ENCODE measurements around the gene TMEM271.

Gene TMEM271

GRCh38 chr4:532588-533317 is 43.3 kb downstream of the TMEM271 start:
- no peak for DNase-seq

GRCh38 chr4:531721-532565 is 44.2 kb downstream of the TMEM271 start:
- no peak for DNase-seq

DNA sequence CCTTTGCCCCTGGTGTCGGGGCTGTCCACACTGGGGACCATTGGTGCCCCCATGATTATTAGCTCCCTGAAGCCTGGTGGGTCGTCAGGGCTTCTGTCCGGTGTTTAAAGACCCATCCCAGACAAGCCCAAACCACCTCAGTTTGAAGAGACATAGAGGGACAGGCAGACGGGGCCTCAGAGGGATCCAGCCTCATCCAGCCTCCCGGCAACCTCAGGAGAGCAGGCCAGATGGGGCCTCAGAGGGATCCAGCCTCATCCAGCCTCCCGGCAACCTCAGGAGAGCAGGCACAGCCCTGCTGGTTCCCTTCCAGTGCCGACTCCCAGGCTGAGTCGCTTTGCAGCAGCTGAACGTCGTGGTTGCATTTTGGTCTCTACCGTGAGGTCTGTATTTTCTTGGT is 45.0 kb downstream of the TMEM271 start:
- no peak for DNase-seq

DNA sequence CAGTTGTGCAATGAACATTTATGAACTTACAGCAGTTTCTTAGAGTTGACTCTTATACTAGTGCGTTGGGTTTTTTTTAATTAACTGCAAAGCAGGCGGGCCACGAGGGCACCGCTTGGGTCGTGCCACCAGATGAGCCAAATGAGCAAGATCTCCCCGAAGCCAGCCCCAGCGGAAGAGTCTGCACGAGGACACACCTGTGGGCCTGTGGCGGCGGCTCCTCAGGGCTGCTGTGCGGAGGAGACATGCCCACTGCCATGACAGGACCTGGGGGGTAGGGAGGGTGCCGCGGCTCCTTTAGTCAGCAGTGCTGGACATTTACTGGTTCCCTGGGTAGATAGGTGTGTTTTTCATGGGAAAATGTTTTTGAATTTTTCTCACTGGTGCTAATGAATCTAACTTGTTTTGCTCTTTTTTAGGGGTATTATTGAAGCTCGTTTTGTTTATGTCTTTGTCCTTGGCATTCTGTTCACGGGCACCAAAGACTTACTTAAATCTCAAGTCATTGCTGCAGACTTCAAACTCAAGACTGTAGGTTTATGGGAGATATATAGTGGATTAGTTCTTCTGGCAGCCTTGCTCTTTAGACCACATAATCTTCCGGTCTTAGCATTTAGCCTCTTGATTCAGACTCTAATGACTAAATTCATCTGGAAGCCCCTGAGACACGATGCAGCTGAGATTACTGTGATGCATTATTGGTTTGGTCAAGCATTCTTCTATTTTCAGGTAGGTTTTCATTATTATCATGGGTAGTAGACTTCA is 45.9 kb downstream of the TMEM271 start:
- DNase-seq = no peak

GRCh38 chr4:529563-529962 is 46.5 kb downstream of the TMEM271 start:
- no peak for DNase-seq

DNA sequence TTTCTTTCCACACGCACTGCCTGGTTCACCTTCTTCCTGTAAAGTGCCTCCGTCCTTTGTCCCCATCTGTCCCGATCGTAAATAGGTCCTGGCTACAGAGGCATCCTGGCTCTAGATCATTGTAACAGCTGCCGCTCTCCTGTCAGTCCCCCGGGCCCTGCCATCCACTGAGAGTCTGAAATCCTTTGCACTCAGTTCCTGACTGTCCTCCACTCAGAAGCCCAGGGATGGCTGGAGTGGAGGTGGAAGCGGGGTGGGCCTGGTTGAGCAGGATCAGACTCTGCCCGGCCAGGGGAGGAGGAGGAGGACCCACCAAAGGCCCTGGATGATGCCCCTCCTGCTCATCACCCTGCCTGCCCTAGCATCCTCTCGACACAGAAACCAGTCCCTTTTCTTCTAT is 47.3 kb downstream of the TMEM271 start:
- DNase-seq = no peak

- DNase-seq = no peak
Observed at GRCh38 chr4:528296-528695, 47.8 kb downstream of the TMEM271 start.

- DNase-seq = no peak
Observed at GRCh38 chr4:526971-527460, 49.1 kb downstream of the TMEM271 start.

- no peak for DNase-seq
Observed at GRCh38 chr4:526189-526909, 49.7 kb downstream of the TMEM271 start.

DNA sequence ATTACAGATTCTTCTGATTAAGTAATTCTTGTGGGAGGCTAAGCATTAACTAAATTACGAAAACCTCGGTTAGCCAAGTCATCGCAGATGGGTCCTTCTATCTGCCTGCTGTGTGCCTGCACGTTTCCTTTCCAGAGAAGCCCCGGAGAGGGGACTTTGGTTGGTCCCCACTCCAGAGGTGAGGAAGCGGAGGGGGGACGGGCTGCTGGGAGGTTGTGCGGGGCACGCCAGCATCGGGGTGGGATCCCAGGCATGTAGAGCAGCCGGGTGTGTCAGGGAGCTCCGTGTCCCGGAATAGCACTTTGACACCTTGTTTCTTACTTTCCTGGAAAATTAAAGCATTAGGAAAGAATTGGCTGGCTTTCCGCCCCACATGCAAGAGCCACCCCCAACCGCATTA is 50.4 kb downstream of the TMEM271 start:
- DNase-seq = no peak

DNA sequence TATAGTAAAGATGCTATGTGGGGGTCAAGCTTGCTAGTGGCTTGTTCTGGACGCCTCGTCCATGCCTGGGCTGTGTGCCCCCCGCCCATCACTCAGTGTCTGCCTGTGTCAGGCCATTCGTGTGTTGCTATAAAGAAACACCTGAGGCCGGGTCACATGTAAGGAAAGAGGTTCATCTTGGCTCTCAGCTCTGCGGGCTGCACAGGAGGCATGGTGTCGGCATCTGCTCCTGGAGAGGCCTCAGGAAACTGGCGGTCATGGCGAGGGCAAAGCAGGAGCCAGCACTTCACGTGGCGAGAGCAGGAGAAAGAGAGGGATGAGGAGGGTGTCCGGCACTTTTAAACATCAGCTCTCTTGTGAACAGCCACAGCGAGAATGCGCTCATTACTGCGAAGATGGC is 51.9 kb downstream of the TMEM271 start:
- DNase-seq = no peak

Measured in activated CD4-positive, CD25-positive, alpha-beta regulatory T cell (primary cell).